Hepatocyte (in vitro differentiated cells): ENCODE measurements around the gene DOCK2. TPM values are rescaled to one million over a fixed set of nuclear protein-coding genes. Genes with fewer than 3 reads are reported as not detected.

Experiments used
- DNase-seq: peaks from one replicate; pipeline ENCODE4 v3.0.0-alpha.2; 2016; ENCODE audit warnings: low spot score
- H2AFZ ChIP-seq: fragments of 200-600 bp; sonication (generic); 2 replicates; pipeline ENCODE4 v1.6.0; 2016; ENCODE audit warnings: antibody characterized with exemption, mild to moderate bottlenecking
- H3K27ac ChIP-seq: fragments of 200-600 bp; sonication (generic); 2 replicates; pipeline ENCODE4 v1.5.1; 2016; ENCODE audit warnings: mild to moderate bottlenecking
- H3K27me3 ChIP-seq: fragments of 200-600 bp; sonication (generic); 2 replicates; pipeline ENCODE4 v1.6.1; 2016
- H3K36me3 ChIP-seq: fragments of 200-600 bp; sonication (generic); replicated peaks from 2 replicates; pipeline ENCODE4 v1.5.1; 2016; ENCODE audit warnings: low read depth; ENCODE audit not compliant: insufficient read depth
- H3K4me1 ChIP-seq: fragments of 200-600 bp; sonication (generic); 2 replicates; pipeline ENCODE4 v1.5.1; 2016; ENCODE audit warnings: mild to moderate bottlenecking, moderate library complexity; ENCODE audit not compliant: insufficient read depth
- H3K4me2 ChIP-seq: fragments of 200-600 bp; sonication (generic); 2 replicates; pipeline ENCODE4 v1.6.0; 2016
- H3K4me3 ChIP-seq: fragments of 200-600 bp; sonication (generic); 2 replicates; pipeline ENCODE4 v1.5.1; 2016; ENCODE audit warnings: mild to moderate bottlenecking
- H3K79me2 ChIP-seq: fragments of 200-600 bp; sonication (generic); 2 replicates; pipeline ENCODE4 v1.6.0; 2017; ENCODE audit warnings: mild to moderate bottlenecking
- H3K9me2 ChIP-seq: fragments of 200-600 bp; sonication (generic); replicated peaks from 2 replicates; pipeline ENCODE4 v1.6.0; 2017; ENCODE audit warnings: mild to moderate bottlenecking; ENCODE audit not compliant: insufficient read depth
- H3K9me3 ChIP-seq: fragments of 200-600 bp; sonication (generic); 2 replicates; pipeline ENCODE4 v1.5.1; 2016; ENCODE audit warnings: low read depth, mild to moderate bottlenecking
- H4K20me1 ChIP-seq: fragments of 200-600 bp; sonication (generic); 2 replicates; pipeline ENCODE4 v1.6.0; 2016; ENCODE audit warnings: mild to moderate bottlenecking; ENCODE audit not compliant: insufficient read depth, poor library complexity, severe bottlenecking
- EZH2 ChIP-seq: fragments of 200-600 bp; sonication (generic); IDR thresholded peaks from 2 replicates; pipeline ENCODE4 v1.6.1; 2016; ENCODE audit warnings: antibody characterized with exemption, mild to moderate bottlenecking, borderline replicate concordance
- EZH2phosphoT487 ChIP-seq: fragments of 200-600 bp; sonication (generic); IDR thresholded peaks from one replicate; pipeline ENCODE4 v1.6.1; 2018; ENCODE audit warnings: antibody characterized with exemption, mild to moderate bottlenecking, low read depth, moderate library complexity; ENCODE audit not compliant: unreplicated experiment, severe bottlenecking
- WGBS: methylation state at CpG from one replicate; pipeline ENCODE4 v1.1.6; 2016; ENCODE audit warnings: low lambda C conversion rate; ENCODE audit errors: missing lambda C conversion rate; 5-methylcytosine and 5-hydroxymethylcytosine counted together
- microRNA counts: library from miRNA; unstranded; fragments of <30 nt; microRNA quantifications from one replicate; lab custom pipeline; 2017
- microRNA-seq: library from miRNA; unstranded; fragments of <30 nt; microRNA quantifications from one replicate; pipeline ENCODE4, GENCODE V29; 2017
- polyA plus RNA-seq: library from polyadenylated mRNA; unstranded; fragments of >200 nt; fragmentation: Nextera tagmentation; extraction: Ambion mirVana; gene quantifications from 2 replicates; pipeline ENCODE4 v1.2.1, GENCODE V29; 2016
- small RNA-seq: library from RNA; depleted of rRNA; stranded (forward); fragments of <200 nt; gene quantifications from one replicate; pipeline ENCODE3, GENCODE V24; 2014
- total RNA-seq: library from RNA; depleted of rRNA; stranded (reverse); fragments of >200 nt; gene quantifications from 2 replicates; pipeline ENCODE4 v1.2.3, GENCODE V29; 2014

The DOCK2 gene
- total and polyA plus RNA-seq, 2 experiments from 2014 or later = 0.60 TPM; not detected in 1

DNA sequence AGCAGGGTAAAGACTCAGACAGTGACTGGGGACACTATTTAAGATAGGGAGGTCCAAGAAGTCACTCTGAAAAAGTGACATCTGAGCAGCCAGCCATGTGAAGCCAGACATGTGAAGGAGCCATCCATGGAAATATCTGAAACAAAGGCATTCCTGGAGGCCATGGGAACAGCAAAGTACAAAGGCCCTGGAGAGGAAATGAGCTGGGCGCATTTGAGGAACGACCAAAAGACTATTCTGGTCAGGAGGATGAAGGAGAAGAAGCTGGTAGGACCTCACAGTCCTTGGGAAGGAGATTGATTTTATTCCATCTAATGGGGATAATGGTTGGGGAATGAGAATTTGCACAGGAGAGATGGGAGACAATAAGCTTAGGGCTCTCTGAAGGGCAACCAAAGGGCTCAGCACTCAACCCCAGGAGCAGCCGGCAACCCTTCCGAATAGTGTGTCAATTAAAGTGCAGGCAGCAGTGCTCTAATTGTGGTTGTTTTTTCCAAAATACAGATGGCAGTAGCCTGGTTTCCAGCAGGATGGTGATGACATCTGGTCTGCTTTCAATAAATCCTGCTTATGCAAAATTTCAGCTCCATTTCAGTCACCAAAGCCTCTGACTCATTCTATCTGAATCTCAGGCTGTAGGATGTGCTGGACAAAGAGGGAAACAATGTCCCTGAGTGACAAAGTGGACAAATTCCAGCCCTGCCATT is 495.3 kb downstream of the DOCK2 start:
- Histone ChIP-seq H3K4me1 (no peaks in the 10 kb centered on the region), H3K9me2 (no peaks in the 10 kb centered on the region), H4K20me1 (no peaks in the 10 kb centered on the region), H3K79me2 (no peaks in the 10 kb centered on the region), H2AFZ (no peak overlapping the region), H3K4me2 (no peak overlapping the region), H3K9me3 (no peaks in the 10 kb centered on the region), H3K27me3 (no peaks in the 10 kb centered on the region), H3K36me3 (no peaks in the 10 kb centered on the region), H3K27ac (no peak overlapping the region), H3K4me3 (no peak overlapping the region)
- TF ChIP-seq EZH2phosphoT487 = no peak
- no peak for TF ChIP-seq EZH2
- no peak for DNase-seq
- 60% methylated on average over 4 of the region's 4 CpGs for WGBS

MicroRNA genes within 50 kb of the gene (microRNA counts, 767-probe panel; counts per million panel counts)
- 8,234 counts per million, percentile 56 among the panel's probes with 10 or more counts for microRNA hsa-miR-378e (lab: Ali Mortazavi, UCI)

Small RNA genes lying within 50 kb of the gene (microRNA-seq; reads per million reads assigned to microRNA genes)
- not detected for gene MIR378E

Small RNA genes lying within 50 kb of the gene (small RNA-seq; reads per million reads assigned to genes)
- not detected for gene MIR378E

Other genes with a start within 250 kb of the DOCK2 start
- 16.7 and 27.3 TPM in 2 replicates for gene SPDL1, start 53.5 kb upstream of the DOCK2 start, total RNA-seq
- gene SPDL1, start 53.5 kb upstream of the DOCK2 start, polyA plus RNA-seq = 17.9 and 18.4 TPM in 2 replicates